ENCODE results near the gene SIGLEC10.

- no peak for TF ChIP-seq CTCF (IDR thresholded peaks at IDR 0.05)
- TF ChIP-seq POLR2AphosphoS5 (IDR thresholded peaks at IDR 0.05): no peak
Measured at GRCh38 chr19:51365965-51366388, 51.5 kb downstream of the SIGLEC10 start, which contains the start of gene ETFB.
